GM12878 (cell line): ENCODE measurements around the gene C3orf20. TPM values are rescaled to one million over a fixed set of nuclear protein-coding genes. Genes with fewer than 3 reads are reported as not detected.

Source experiments
- ATAC-seq: fragments of 200-7000 bp; cut with Tn5 transposase; 3 replicates; pipeline ENCODE4 v1.9.1; 2020; ENCODE audit warnings: mild to moderate bottlenecking, moderate library complexity
- BruUV-seq: library from RNA; stranded (reverse); fragments of 400-500 nt; replicated peaks from 2 replicates; lab custom pipeline; 2021; lab: Mats Ljungman, UMichigan
- CTCF ChIA-PET: fragments of 300-600 bp; sonication (Branson Sonifier 250); formaldehyde crosslinking; extraction: SDS; loops from one replicate; lab custom pipeline; 2021; ENCODE audit warnings: inconsistent platforms; lab: Yijun Ruan, JAX
- POLR2A ChIA-PET: fragments of 350-600 bp; formaldehyde crosslinking; extraction: SDS; loops from one replicate; lab custom pipeline; 2021; ENCODE audit warnings: inconsistent platforms; lab: Charles Lee
- RAD21 ChIA-PET: fragments of 300-600 bp; sonication (Branson Sonifier 250); formaldehyde crosslinking; loops from one replicate; lab custom pipeline; 2023; ENCODE audit warnings: antibody characterized with exemption; ENCODE audit not compliant: unreplicated experiment; lab: Charles Lee
- SMC1A ChIA-PET: fragments of 300-600 bp; sonication (Branson Sonifier 250); formaldehyde crosslinking; loops from one replicate; lab custom pipeline; 2023; ENCODE audit not compliant: unreplicated experiment, uncharacterized antibody; lab: Charles Lee
- DNase-seq: peaks from one replicate; pipeline ENCODE4 v3.0.0-alpha.2; 2011; ENCODE audit warnings: low read depth, low spot score
- FAIRE-seq: peaks from 3 replicates; lab custom pipeline; 2011; peaks lifted over from hg19 to GRCh38; lab: Jason Lieb, UNC
- H2AFZ ChIP-seq: 2 replicates; pipeline ENCODE4 v1.6.0; 2011; ENCODE audit warnings: low read depth, low read length, control low read depth; ENCODE audit not compliant: control insufficient read depth
- H3K27ac ChIP-seq: 2 replicates; pipeline ENCODE4 v1.5.1; 2011; ENCODE audit warnings: control low read depth; ENCODE audit not compliant: control insufficient read depth, insufficient read depth
- H3K27me3 ChIP-seq, 2 experiments: replicated peaks in 1 of 2; 2 replicates each; pipeline versions ENCODE4 v1.6.0 to v1.6.1; 2011; ENCODE audit warnings: low read length in 1 of 2; ENCODE audit not compliant: control insufficient read depth in 2 of 2, insufficient read depth in 2 of 2
- H3K36me3 ChIP-seq, 2 experiments: 2 replicates each; pipeline ENCODE4 v1.5.1; 2011; ENCODE audit warnings: low read length in 1 of 2; ENCODE audit not compliant: control insufficient read depth in 2 of 2, insufficient read depth in 2 of 2
- H3K4me1 ChIP-seq: 2 replicates; pipeline ENCODE4 v1.6.1; 2011; ENCODE audit warnings: mild to moderate bottlenecking, low read length, moderate library complexity, mixed read lengths; ENCODE audit not compliant: control insufficient read depth, insufficient read depth
- H3K4me2 ChIP-seq: 2 replicates; pipeline ENCODE4 v1.6.0; 2011; ENCODE audit warnings: control low read depth; ENCODE audit not compliant: control insufficient read depth, insufficient read depth
- H3K4me3 ChIP-seq: fragments of 200-600 bp; sonication (generic); 2 replicates; pipeline ENCODE4 v1.5.1; 2016
- H3K79me2 ChIP-seq: 2 replicates; pipeline ENCODE4 v1.6.0; 2011; ENCODE audit warnings: low read length; ENCODE audit not compliant: control insufficient read depth, insufficient read depth
- H3K9ac ChIP-seq: 2 replicates; pipeline ENCODE4 v1.8.0; 2011; ENCODE audit warnings: low read length, control low read depth, mixed read lengths; ENCODE audit not compliant: control insufficient read depth, insufficient read depth
- H3K9me3 ChIP-seq: replicated peaks from 3 replicates; pipeline ENCODE4 v1.5.1; 2011; ENCODE audit warnings: mild to moderate bottlenecking, low read length; ENCODE audit not compliant: control insufficient read depth, insufficient read depth
- H4K20me1 ChIP-seq: 2 replicates; pipeline ENCODE4 v1.6.0; 2011; ENCODE audit not compliant: control insufficient read depth, insufficient read depth
- CBX3 ChIP-seq: fragments of 200-600 bp; sonication (generic); IDR thresholded peaks from 2 replicates; pipeline ENCODE4 v1.6.1; 2016; ENCODE audit warnings: low read depth, borderline replicate concordance
- EZH2 ChIP-seq: IDR thresholded peaks from 2 replicates; pipeline ENCODE4 v1.6.1; 2012; ENCODE audit warnings: low read depth, mild to moderate bottlenecking, control low read depth, inconsistent platforms, low read length, borderline replicate concordance; ENCODE audit not compliant: control insufficient read depth
- HCFC1 ChIP-seq: fragments of 150-350 bp; IDR thresholded peaks from 2 replicates; pipeline ENCODE4 v1.6.1; 2014; ENCODE audit warnings: low read length
- LARP7 ChIP-seq: fragments of 450-650 bp; IDR thresholded peaks from 2 replicates; pipeline ENCODE4 v1.6.1; 2017; ENCODE audit warnings: mild to moderate bottlenecking
- NFIC ChIP-seq: IDR thresholded peaks from 2 replicates; pipeline ENCODE4 v1.6.1; 2012; ENCODE audit warnings: low read depth, mild to moderate bottlenecking, inconsistent platforms, low read length, moderate library complexity
- NFXL1 ChIP-seq: fragments of 450-650 bp; IDR thresholded peaks from 2 replicates; pipeline ENCODE4 v1.6.1; 2017; ENCODE audit warnings: antibody characterized with exemption, mild to moderate bottlenecking, borderline replicate concordance
- NR2F1 ChIP-seq: fragments of 450-650 bp; conservative IDR thresholded peaks from 2 replicates; pipeline ENCODE4 v1.6.1; 2017; ENCODE audit warnings: mild to moderate bottlenecking
- RAD21 ChIP-seq: IDR thresholded peaks from 2 replicates; pipeline ENCODE4 v1.6.1; 2011; ENCODE audit warnings: mild to moderate bottlenecking, low read depth, low read length, moderate library complexity; ENCODE audit not compliant: insufficient read depth
- RUNX3 ChIP-seq: IDR thresholded peaks from 2 replicates; pipeline ENCODE4 v1.6.1; 2012; ENCODE audit warnings: low read length, inconsistent platforms
- SMAD1 ChIP-seq: fragments of 450-650 bp; IDR thresholded peaks from 2 replicates; pipeline ENCODE4 v1.6.1; 2018; ENCODE audit warnings: mild to moderate bottlenecking, low read depth; ENCODE audit not compliant: partially characterized antibody
- SREBF2 ChIP-seq: IDR thresholded peaks from 2 replicates; pipeline ENCODE4 v1.6.1; 2012; ENCODE audit warnings: mild to moderate bottlenecking, low read length
- TCF3 ChIP-seq: IDR thresholded peaks from 2 replicates; pipeline ENCODE4 v1.6.1; 2012; ENCODE audit warnings: low read depth, mild to moderate bottlenecking, low read length, borderline replicate concordance; ENCODE audit not compliant: insufficient read depth
- YY1 ChIP-seq: IDR thresholded peaks from 2 replicates; pipeline ENCODE4 v1.6.1; 2011; ENCODE audit warnings: low read depth, mild to moderate bottlenecking, low read length
- ZNF207 ChIP-seq: fragments of 450-650 bp; IDR thresholded peaks from 2 replicates; pipeline ENCODE4 v1.6.1; 2014; ENCODE audit warnings: antibody characterized with exemption, mild to moderate bottlenecking, borderline replicate concordance
- WGBS: methylation state at CpG from one replicate; pipeline ENCODE4 v1.1.6; 2016; ENCODE audit warnings: low lambda C conversion rate; ENCODE audit not compliant: insufficient replicate concordance, insufficient coverage; ENCODE audit errors: missing lambda C conversion rate; 5-methylcytosine and 5-hydroxymethylcytosine counted together
- in situ Hi-C: fragments of 300-500 bp; cut with MboI; formaldehyde crosslinking; loops from 9 replicates; pipeline ENCODE4 v1.14.3; 2018; ENCODE audit warnings: mixed read lengths
- intact Hi-C: fragments of 100-400 bp; cut with micrococcal nuclease; formaldehyde crosslinking; loops from one replicate; pipeline ENCODE4 v1.14.2; 2022; ENCODE audit not compliant: unreplicated experiment
- polyA plus RNA-seq, 11 experiments: library from polyadenylated mRNA; depleted of rRNA in 4 of 11; unstranded in 6 of 11; stranded (reverse) in 5 of 11; fragments of >200 nt; fragmentation: Nextera tagmentation in 4 of 11; fragmentation: Illumina TruSeq in 1 of 11; extraction: Ambion mirVana in 4 of 11; extraction: Trizol in 1 of 11; gene quantifications; 1 replicate in 1 of 11; 2 replicates in 10 of 11; pipeline versions ENCODE4 v1.2.1 to v1.2.3, GENCODE V29; 2011 to 2016; ENCODE audit warnings: inconsistent platforms in 2 of 11, missing spikeins in 2 of 11, low read depth in 1 of 11
- total RNA-seq, 4 experiments: library from RNA; depleted of rRNA in 3 of 4; stranded (reverse); fragments of >200 nt in 3 of 4; fragmentation: Illumina TruSeq in 1 of 4; extraction: Trizol in 1 of 4; gene quantifications; 2 replicates each; pipeline versions ENCODE4 v1.2.1 to v1.2.3, GENCODE V29; 2013 to 2021
- TF ChIP-seq, protein P1 (sequence below): IDR thresholded peaks from 2 replicates; pipeline ENCODE4 v1.6.1; 2012; ENCODE audit warnings: mild to moderate bottlenecking, low read depth, low read length
- TF ChIP-seq, protein P2 (sequence below), 3 experiments: IDR thresholded peaks in 2 of 3; conservative IDR thresholded peaks in 1 of 3; 2 replicates each; pipeline ENCODE4 v1.5.1; 2011; ENCODE audit warnings: low read depth in 3 of 3, low read length in 3 of 3, mild to moderate bottlenecking in 3 of 3, control low read depth in 2 of 3, moderate library complexity in 2 of 3, inconsistent platforms in 1 of 3, mixed read lengths in 1 of 3; ENCODE audit not compliant: control insufficient read depth in 2 of 3, insufficient read depth in 1 of 3; ENCODE audit errors: extremely low read depth in 1 of 3

The C3orf20 gene
- total and polyA plus RNA-seq, 10 of the 15 experiments (the other 5 are each of a cell fraction or from before 2014, with no cell fraction given), result 0.05 to 2.9 (median 1.0) TPM

DNA sequence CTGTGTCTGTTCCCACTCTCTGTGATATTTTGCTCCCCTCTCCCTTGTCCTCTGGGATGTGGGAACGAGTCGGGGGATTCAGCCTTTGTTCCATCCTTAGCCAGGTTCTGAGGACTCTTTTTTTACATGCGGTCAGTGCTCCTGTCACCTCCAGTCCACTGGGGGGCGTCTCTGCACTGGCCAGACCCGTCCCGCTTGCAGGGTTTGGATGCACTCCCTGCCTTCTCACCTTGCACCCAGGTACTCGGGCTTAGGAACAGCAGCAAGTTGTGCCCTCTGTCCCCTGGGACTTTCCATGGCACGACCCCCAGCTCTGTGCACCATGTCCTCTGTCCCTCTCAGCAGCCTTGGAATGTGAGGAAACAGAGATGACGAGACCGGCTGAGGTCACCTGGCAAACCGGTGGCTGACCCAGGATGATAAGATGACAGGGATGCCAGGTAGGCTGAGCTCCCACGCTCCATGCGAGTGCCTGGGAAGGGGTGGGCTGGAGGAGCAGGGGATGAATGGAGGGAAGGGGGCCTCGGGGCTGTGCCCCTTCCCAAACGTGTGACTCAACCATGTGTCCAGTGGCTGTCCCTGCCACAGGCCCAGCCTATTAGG lies 116.5 kb downstream of the C3orf20 start:
- Histone ChIP-seq H3K27ac (no peak overlapping the region), H3K4me2 (no peak overlapping the region), H3K9me3 (no peaks in the 10 kb centered on the region), H3K9ac (no peak overlapping the region), H3K4me1 (no peaks in the 10 kb centered on the region), H3K36me3 (no peaks in the 10 kb centered on the region), H2AFZ (no peak overlapping the region), H3K27me3 (no peaks in the 10 kb centered on the region; a peak in 1 of 4 replicates), H3K79me2 (no peaks in the 10 kb centered on the region), H3K4me3 (no peak overlapping the region), H4K20me1 (no peaks in the 10 kb centered on the region)
- ChIA-PET CTCF (interaction anchor here (0.6 to 7.1 kb wide), 12 partner anchors 10 to 212 kb away, joined by 3 to 53 read pairs (median 4); partner anchors contain the start of gene CCDC174), RAD21 (interaction anchor here (0.9 to 4.8 kb wide), 3 partner anchors 11 to 130 kb away, joined by 3 to 47 read pairs (median 4); no protein-coding TSS in a partner anchor), POLR2A (no interaction called here), SMC1A (interaction anchor here (0.9 to 1.5 kb wide), 7 partner anchors 10 to 136 kb away, joined by 3 to 13 read pairs (median 5); no protein-coding TSS in a partner anchor)
- 25% methylated on average over 15 of the region's 15 CpGs for WGBS
- DNase-seq (no peak), ATAC-seq (peak; percentile 91), FAIRE-seq (peak; percentile 56)
- no TSS peak for BruUV-seq
- in situ Hi-C loops (no loop called here), intact Hi-C loops (loop anchor here (1.0 kb wide), 2 partner anchors 125 to 130 kb away; no protein-coding TSS in a partner anchor)
- TF ChIP-seq HCFC1, result no peak
- TF ChIP-seq, protein P1, sequence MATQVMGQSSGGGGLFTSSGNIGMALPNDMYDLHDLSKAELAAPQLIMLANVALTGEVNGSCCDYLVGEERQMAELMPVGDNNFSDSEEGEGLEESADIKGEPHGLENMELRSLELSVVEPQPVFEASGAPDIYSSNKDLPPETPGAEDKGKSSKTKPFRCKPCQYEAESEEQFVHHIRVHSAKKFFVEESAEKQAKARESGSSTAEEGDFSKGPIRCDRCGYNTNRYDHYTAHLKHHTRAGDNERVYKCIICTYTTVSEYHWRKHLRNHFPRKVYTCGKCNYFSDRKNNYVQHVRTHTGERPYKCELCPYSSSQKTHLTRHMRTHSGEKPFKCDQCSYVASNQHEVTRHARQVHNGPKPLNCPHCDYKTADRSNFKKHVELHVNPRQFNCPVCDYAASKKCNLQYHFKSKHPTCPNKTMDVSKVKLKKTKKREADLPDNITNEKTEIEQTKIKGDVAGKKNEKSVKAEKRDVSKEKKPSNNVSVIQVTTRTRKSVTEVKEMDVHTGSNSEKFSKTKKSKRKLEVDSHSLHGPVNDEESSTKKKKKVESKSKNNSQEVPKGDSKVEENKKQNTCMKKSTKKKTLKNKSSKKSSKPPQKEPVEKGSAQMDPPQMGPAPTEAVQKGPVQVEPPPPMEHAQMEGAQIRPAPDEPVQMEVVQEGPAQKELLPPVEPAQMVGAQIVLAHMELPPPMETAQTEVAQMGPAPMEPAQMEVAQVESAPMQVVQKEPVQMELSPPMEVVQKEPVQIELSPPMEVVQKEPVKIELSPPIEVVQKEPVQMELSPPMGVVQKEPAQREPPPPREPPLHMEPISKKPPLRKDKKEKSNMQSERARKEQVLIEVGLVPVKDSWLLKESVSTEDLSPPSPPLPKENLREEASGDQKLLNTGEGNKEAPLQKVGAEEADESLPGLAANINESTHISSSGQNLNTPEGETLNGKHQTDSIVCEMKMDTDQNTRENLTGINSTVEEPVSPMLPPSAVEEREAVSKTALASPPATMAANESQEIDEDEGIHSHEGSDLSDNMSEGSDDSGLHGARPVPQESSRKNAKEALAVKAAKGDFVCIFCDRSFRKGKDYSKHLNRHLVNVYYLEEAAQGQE, result no peak
- no peak for TF ChIP-seq NFIC
- TF ChIP-seq RAD21, result peak; percentile 80
- TF ChIP-seq EZH2, result no peak
- no peak for TF ChIP-seq ZNF207
- peak; percentile 54 for TF ChIP-seq RUNX3
- peak; percentile 45; the same call in 1 of the 2 replicates for TF ChIP-seq YY1
- no peak for TF ChIP-seq SREBF2
- TF ChIP-seq NFXL1, result no peak
- TF ChIP-seq, protein P2, sequence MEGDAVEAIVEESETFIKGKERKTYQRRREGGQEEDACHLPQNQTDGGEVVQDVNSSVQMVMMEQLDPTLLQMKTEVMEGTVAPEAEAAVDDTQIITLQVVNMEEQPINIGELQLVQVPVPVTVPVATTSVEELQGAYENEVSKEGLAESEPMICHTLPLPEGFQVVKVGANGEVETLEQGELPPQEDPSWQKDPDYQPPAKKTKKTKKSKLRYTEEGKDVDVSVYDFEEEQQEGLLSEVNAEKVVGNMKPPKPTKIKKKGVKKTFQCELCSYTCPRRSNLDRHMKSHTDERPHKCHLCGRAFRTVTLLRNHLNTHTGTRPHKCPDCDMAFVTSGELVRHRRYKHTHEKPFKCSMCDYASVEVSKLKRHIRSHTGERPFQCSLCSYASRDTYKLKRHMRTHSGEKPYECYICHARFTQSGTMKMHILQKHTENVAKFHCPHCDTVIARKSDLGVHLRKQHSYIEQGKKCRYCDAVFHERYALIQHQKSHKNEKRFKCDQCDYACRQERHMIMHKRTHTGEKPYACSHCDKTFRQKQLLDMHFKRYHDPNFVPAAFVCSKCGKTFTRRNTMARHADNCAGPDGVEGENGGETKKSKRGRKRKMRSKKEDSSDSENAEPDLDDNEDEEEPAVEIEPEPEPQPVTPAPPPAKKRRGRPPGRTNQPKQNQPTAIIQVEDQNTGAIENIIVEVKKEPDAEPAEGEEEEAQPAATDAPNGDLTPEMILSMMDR (IDR thresholded peaks at IDR 0.05 in 2 of 3, conservative IDR thresholded peaks at IDR 0.05 in 1 of 3; ENCODE audit: control insufficient read depth in 2 of 3, extremely low read depth in 1 of 3, insufficient read depth in 1 of 3, low read depth in 3 of 3, low read length in 3 of 3), result peak; percentile 63 to 76 (median 76)
- TF ChIP-seq SMAD1, result no peak
- no peak for TF ChIP-seq LARP7
- TF ChIP-seq CBX3, result no peak
- no peak for TF ChIP-seq TCF3
- TF ChIP-seq NR2F1, result no peak
